HFFc6 (cell line): ENCODE data around the gene DDX39A. TPM values are rescaled to one million over a fixed set of nuclear protein-coding genes. Genes with fewer than 3 reads are reported as not detected.
"Not testable (repeated sequence)": the region's sequence is repeated elsewhere in the genome, so short reads cannot be mapped to it uniquely, and the experiment has no call there.

ENCODE experiments used
- DNase-seq: peaks from one replicate; pipeline ENCODE4 v3.0.0-alpha.2; 2018
- H3K27ac Mint-ChIP-seq: 2 replicates; pipeline ENCODE4 v1.8.0; 2020; ENCODE audit warnings: mild to moderate bottlenecking, mixed read lengths
- H3K27me3 Mint-ChIP-seq: 2 replicates; pipeline ENCODE4 v1.8.0; 2021; ENCODE audit warnings: mild to moderate bottlenecking, moderate library complexity, mixed read lengths; ENCODE audit not compliant: insufficient read depth
- H3K36me3 Mint-ChIP-seq: 2 replicates; pipeline ENCODE4 v1.8.0; 2021; ENCODE audit warnings: low read depth, mixed read lengths
- H3K4me1 Mint-ChIP-seq: 2 replicates; pipeline ENCODE4 v1.8.0; 2020; ENCODE audit warnings: low read depth, mixed read lengths
- H3K4me3 Mint-ChIP-seq: 2 replicates; pipeline ENCODE4 v1.8.0; 2020; ENCODE audit warnings: mild to moderate bottlenecking, moderate library complexity, mixed read lengths
- H3K9me3 Mint-ChIP-seq: 2 replicates; pipeline ENCODE4 v1.8.0; 2020; ENCODE audit warnings: mild to moderate bottlenecking, mixed read lengths
- CTCF ChIP-seq: fragments of 200-600 bp; sonication (generic); IDR thresholded peaks from 2 replicates; pipeline ENCODE4 v1.5.0; 2021; ENCODE audit warnings: antibody characterized with exemption, mild to moderate bottlenecking
- total RNA-seq, 6 experiments: library from RNA; stranded (reverse); fragmentation: NEBNext Ultra II Directional; extraction: Animal tissue kit (Norgen Biotek cat#: 25700); gene quantifications; 2 replicates in 1 of 6; 3 replicates in 5 of 6; pipeline ENCODE4 v1.2.3, GENCODE V29; 2021

The DDX39A gene
- total RNA-seq, 6 experiments from 2014 or later: 52.5 to 82.7 (median 78.0) TPM

- H3K4me1 Mint-ChIP-seq: peaks cover 23% of the 10 kb centered on the region
- H3K4me3 Mint-ChIP-seq: no peak overlapping the region
- H3K9me3 Mint-ChIP-seq: no peaks in the 10 kb centered on the region
- H3K36me3 Mint-ChIP-seq: no peaks in the 10 kb centered on the region
- H3K27ac Mint-ChIP-seq: peak overlapping the region; percentile 44; the same call in 1 of the 2 replicates
- H3K27me3 Mint-ChIP-seq: peaks cover 5% of the 10 kb centered on the region
- no peak for TF ChIP-seq CTCF
- peak; percentile 23 for DNase-seq
Observed at GRCh38 chr19:14375582-14376291, 43.4 kb downstream of the DDX39A start.

GRCh38 chr19:14375055-14375581, 44.0 kb downstream of the DDX39A start:
- peak overlapping the region; percentile 44; the same call in 1 of the 2 replicates for H3K27ac Mint-ChIP-seq
- H3K4me1 Mint-ChIP-seq: peaks cover 20% of the 10 kb centered on the region
- TF ChIP-seq CTCF: no peak
- DNase-seq: no peak
- H3K27me3 Mint-ChIP-seq: peaks cover 5% of the 10 kb centered on the region
- H3K36me3 Mint-ChIP-seq: no peaks in the 10 kb centered on the region
- no peaks in the 10 kb centered on the region for H3K9me3 Mint-ChIP-seq
- no peak overlapping the region for H3K4me3 Mint-ChIP-seq

DNA sequence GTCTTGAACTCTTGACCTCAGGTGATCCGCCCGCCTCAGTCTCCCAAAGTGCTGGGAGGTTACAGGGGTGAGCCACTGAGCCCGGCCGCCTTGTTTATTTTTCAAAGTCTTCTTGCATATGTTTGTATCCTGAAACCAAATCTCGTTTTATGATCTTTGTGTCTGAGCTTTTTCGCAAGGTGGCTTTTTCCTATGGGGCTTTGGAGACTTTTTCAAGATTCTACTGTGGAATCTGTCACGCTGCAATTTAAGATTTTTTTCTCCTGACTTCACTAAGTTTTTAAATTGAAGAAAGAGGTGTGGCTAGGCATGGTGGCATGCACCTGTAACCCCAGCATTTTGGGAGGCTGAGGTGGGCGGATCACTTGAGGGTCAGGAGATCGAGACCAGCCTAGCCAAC, 44.8 kb downstream of the DDX39A start:
- peaks cover 25% of the 10 kb centered on the region for H3K4me1 Mint-ChIP-seq
- not testable (repeated sequence) for DNase-seq, H3K36me3 Mint-ChIP-seq, H3K4me3 Mint-ChIP-seq, H3K27ac Mint-ChIP-seq, H3K9me3 Mint-ChIP-seq, H3K27me3 Mint-ChIP-seq

DNA sequence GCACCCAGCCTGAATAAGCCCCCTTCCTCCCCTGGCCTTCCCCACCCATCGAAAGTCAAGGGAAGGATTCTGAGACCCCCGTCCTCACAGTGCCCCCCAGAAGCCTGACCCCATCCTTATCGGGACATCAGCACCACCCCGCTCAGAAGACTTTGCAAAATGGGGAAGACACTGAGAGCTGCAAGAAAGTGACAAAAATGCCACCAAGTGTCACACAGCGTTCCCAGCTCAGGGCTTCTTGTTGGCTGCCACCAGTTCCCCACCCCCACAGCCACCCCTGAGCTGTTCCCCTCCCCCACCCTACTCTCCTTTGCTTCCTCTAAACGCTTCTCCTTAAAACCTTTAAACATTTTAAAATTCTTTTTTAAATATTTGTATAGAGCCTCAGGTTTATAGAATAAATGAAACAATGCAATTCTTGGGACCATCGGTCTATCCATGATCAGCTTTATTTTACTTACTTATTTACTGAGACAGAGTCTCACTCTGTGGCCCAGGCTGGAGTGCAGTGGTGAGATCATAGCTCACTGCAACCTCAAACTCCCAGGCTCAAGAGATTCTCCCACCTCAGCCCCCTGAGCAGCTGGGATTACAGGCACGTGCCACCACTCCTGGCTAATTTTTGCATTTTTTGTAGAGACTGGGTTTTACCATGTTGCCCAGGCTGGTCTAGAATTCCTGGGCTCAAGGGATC, 46.6 kb downstream of the DDX39A start:
- DNase-seq, H3K9me3 Mint-ChIP-seq, H3K27me3 Mint-ChIP-seq: not testable (repeated sequence)

GRCh38 chr19:14371301-14371821, 47.8 kb downstream of the DDX39A start:
- no peak for DNase-seq
- Mint-ChIP-seq H3K4me3 (no peak overlapping the region), H3K9me3 (no peaks in the 10 kb centered on the region), H3K36me3 (no peaks in the 10 kb centered on the region), H3K27ac (no peak overlapping the region), H3K4me1 (peaks cover 15% of the 10 kb centered on the region), H3K27me3 (peaks cover 5% of the 10 kb centered on the region)
- no peak for TF ChIP-seq CTCF

More for the DNA sequence above, 46.6 kb downstream of the DDX39A start:
- peaks cover 15% of the 10 kb centered on the region for H3K4me1 Mint-ChIP-seq
- H3K27ac Mint-ChIP-seq, H3K4me3 Mint-ChIP-seq, H3K36me3 Mint-ChIP-seq: not testable (repeated sequence)

GRCh38 chr19:14370940-14371280, 48.2 kb downstream of the DDX39A start:
- Mint-ChIP-seq H3K36me3 (no peaks in the 10 kb centered on the region), H3K4me3 (no peak overlapping the region), H3K27me3 (peaks cover 3% of the 10 kb centered on the region), H3K9me3 (no peaks in the 10 kb centered on the region), H3K27ac (no peak overlapping the region), H3K4me1 (peaks cover 15% of the 10 kb centered on the region)
- no peak for TF ChIP-seq CTCF
- no peak for DNase-seq
